Cardiac septum (tissue), 1 donor: Measurements from ENCODE around the gene FAM81A. TPM values are rescaled to one million over a fixed set of nuclear protein-coding genes. Genes with fewer than 3 reads are reported as not detected.
"Not testable (repeated sequence)": the region's sequence is repeated elsewhere in the genome, so short reads cannot be mapped to it uniquely, and the experiment has no call there.

Experiments used
- DNase-seq: peaks from one replicate; pipeline ENCODE4 v3.0.0-alpha.2; 2020; ENCODE audit warnings: low spot score
- intact Hi-C: fragments of 100-400 bp; cut with DNase I; formaldehyde crosslinking; loops from one replicate; pipeline ENCODE4 v1.14.0; 2022
- total RNA-seq: library from RNA; stranded (reverse); fragmentation: NEBNext Ultra II Directional; extraction: Animal tissue kit (Norgen Biotek cat#: 25700); gene quantifications from one replicate; pipeline ENCODE4 v1.2.1, GENCODE V29; 2021
- donor health status: DM: no; HTN: no; CAD: no.

FAM81A gene
- total RNA-seq, 1 donor from 2014 or later = 1.8 TPM

- DNase-seq = no peak
- intact Hi-C loops = no loop called here
These were observed 19.1 kb downstream of the FAM81A start for GRCh38 chr15:59457103-59457502.

- DNase-seq = no peak
- intact Hi-C loops = no loop called here
These were observed 23.5 kb downstream of the FAM81A start for GRCh38 chr15:59461521-59461920.

GRCh38 chr15:59473226-59473625 is 35.2 kb downstream of the FAM81A start:
- intact Hi-C loops = no loop called here
- DNase-seq = no peak

GRCh38 chr15:59475161-59475560 is 37.2 kb downstream of the FAM81A start:
- intact Hi-C loops, DNase-seq: not testable (repeated sequence)

- intact Hi-C loops = no loop called here
- no peak for DNase-seq
These were observed 46.4 kb downstream of the FAM81A start for GRCh38 chr15:59484399-59484798.

- no peak for DNase-seq
- intact Hi-C loops = no loop called here
These were observed 47.0 kb downstream of the FAM81A start for GRCh38 chr15:59485036-59485435.

- DNase-seq, intact Hi-C loops: not testable (repeated sequence)
These were observed 51.5 kb downstream of the FAM81A start for GRCh38 chr15:59489485-59489884.

- no peak for DNase-seq
- intact Hi-C loops = loop anchor here (5.0 kb wide), 2 partner anchors 114 to 509 kb away; no protein-coding TSS in a partner anchor
These were observed 53.1 kb downstream of the FAM81A start for GRCh38 chr15:59491062-59491461.

GRCh38 chr15:59492389-59493377 is 54.7 kb downstream of the FAM81A start:
- peak; percentile 83 for DNase-seq
- intact Hi-C loops = loop anchor here (2.0 to 5.0 kb wide), 4 partner anchors 115 to 510 kb away; no protein-coding TSS in a partner anchor

GRCh38 chr15:59501597-59501996 is 63.6 kb downstream of the FAM81A start:
- intact Hi-C loops = no loop called here
- no peak for DNase-seq

GRCh38 chr15:59515190-59515589 is 77.2 kb downstream of the FAM81A start:
- no peak for DNase-seq
- intact Hi-C loops = no loop called here

- DNase-seq = no peak
- intact Hi-C loops = no loop called here
These were observed 78.9 kb downstream of the FAM81A start for GRCh38 chr15:59516655-59517461.

GRCh38 chr15:59519329-59519728 is 81.3 kb downstream of the FAM81A start:
- no peak for DNase-seq
- intact Hi-C loops = no loop called here

GRCh38 chr15:59521443-59521842 is 83.5 kb downstream of the FAM81A start:
- intact Hi-C loops = loop anchor here (10.0 kb wide), 1 partner anchor 537 kb away; the partner anchor contains the start of gene RNF111
- DNase-seq = no peak

- no peak for DNase-seq
- intact Hi-C loops = loop anchor here (10.0 kb wide), 1 partner anchor 538 kb away; the partner anchor contains the start of gene RNF111
These were observed 85.0 kb downstream of the FAM81A start for GRCh38 chr15:59522988-59523461.

- intact Hi-C loops = loop anchor here (10.0 kb wide), 1 partner anchor 539 kb away; the partner anchor contains the start of gene RNF111
- DNase-seq = no peak
These were observed 85.7 kb downstream of the FAM81A start for GRCh38 chr15:59523702-59524101.

GRCh38 chr15:59524331-59524731 is 86.3 kb downstream of the FAM81A start:
- intact Hi-C loops = loop anchor here (10.0 kb wide), 1 partner anchor 540 kb away; the partner anchor contains the start of gene RNF111
- peak; percentile 78 for DNase-seq

- intact Hi-C loops = loop anchor here (10.0 kb wide), 1 partner anchor 542 kb away; the partner anchor contains the start of gene RNF111
- DNase-seq = not testable (repeated sequence)
These were observed 88.5 kb downstream of the FAM81A start for GRCh38 chr15:59526466-59526865.

- intact Hi-C loops = loop anchor here (10.0 kb wide), 1 partner anchor 544 kb away; the partner anchor contains the start of gene RNF111
- DNase-seq = no peak
These were observed 90.4 kb downstream of the FAM81A start for GRCh38 chr15:59528429-59528828.
